Ishikawa (cell line): ENCODE results near the gene C20orf173.

Source experiments
- CEBPB ChIP-seq: IDR thresholded peaks from 2 replicates; pipeline ENCODE4 v1.6.1; 2012
- EP300 ChIP-seq: IDR thresholded peaks from 2 replicates; pipeline ENCODE4 v1.6.1; 2012; ENCODE audit warnings: borderline replicate concordance
- TF ChIP-seq, protein P1 (sequence below): IDR thresholded peaks from 2 replicates; pipeline ENCODE4 v1.6.1; 2012

DNA sequence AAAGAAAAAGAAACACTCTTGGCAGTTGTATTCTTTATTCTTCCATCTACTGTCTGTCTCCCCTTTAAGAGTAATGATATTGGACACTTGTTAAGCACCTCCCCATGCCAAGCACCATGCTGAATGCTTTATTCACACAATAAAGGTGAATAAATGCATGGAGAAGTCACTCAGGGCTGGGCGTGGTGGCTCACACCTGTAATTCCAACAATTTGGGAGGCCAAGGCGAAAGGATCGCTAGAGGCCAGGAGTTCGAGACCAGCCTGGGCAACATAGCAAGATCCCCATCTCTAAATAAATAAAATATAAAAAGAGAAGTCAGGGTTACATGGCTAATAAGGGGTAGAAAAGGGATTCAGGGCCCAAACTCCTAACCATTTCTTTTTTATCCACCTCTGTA is 42.0 kb downstream of the C20orf173 start:
- no peak for TF ChIP-seq EP300
- TF ChIP-seq, protein P1, sequence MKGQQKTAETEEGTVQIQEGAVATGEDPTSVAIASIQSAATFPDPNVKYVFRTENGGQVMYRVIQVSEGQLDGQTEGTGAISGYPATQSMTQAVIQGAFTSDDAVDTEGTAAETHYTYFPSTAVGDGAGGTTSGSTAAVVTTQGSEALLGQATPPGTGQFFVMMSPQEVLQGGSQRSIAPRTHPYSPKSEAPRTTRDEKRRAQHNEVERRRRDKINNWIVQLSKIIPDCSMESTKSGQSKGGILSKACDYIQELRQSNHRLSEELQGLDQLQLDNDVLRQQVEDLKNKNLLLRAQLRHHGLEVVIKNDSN = no peak
- no peak for TF ChIP-seq CEBPB
